Vagina (tissue), 2 donors: ENCODE measurements around the gene RPS6KB2.

ENCODE experiments used
- CTCF ChIP-seq, 3 experiments: fragments of 450-650 bp in 2 of 3; fragments of 200-600 bp in 1 of 3; sonication (generic) in 1 of 3; IDR thresholded peaks; one replicate each; pipeline ENCODE4 v1.5.1; 2017 to 2019; ENCODE audit warnings: antibody characterized with exemption in 3 of 3, mild to moderate bottlenecking in 2 of 3, moderate library complexity in 2 of 3
- POLR2A ChIP-seq, 2 donors: fragments of 450-650 bp; IDR thresholded peaks; one replicate each; pipeline ENCODE4 v1.6.1; 2017; ENCODE audit warnings: antibody characterized with exemption in 2 of 2, mild to moderate bottlenecking in 2 of 2, moderate library complexity in 2 of 2
- POLR2AphosphoS5 ChIP-seq, 2 donors: sonication (generic); formaldehyde crosslinking; IDR thresholded peaks; one replicate each; pipeline ENCODE4 v1.9.0; 2017; ENCODE audit warnings: antibody characterized with exemption in 2 of 2, mild to moderate bottlenecking in 2 of 2, low read depth in 1 of 2; ENCODE audit not compliant: insufficient read depth in 1 of 2

GRCh38 chr11:67420646-67421429, 7.5 kb upstream of the RPS6KB2 start:
- TF ChIP-seq CTCF (IDR thresholded peaks at IDR 0.05) = no peak
- TF ChIP-seq POLR2A (IDR thresholded peaks at IDR 0.05) = peak in 1 of 2 donors; percentile 62
- TF ChIP-seq POLR2AphosphoS5 (IDR thresholded peaks at IDR 0.05; ENCODE audit: insufficient read depth in 1 of 2, low read depth in 1 of 2) = no peak
